ENCODE measurements around the gene CSTPP1. TPM values are rescaled to one million over a fixed set of nuclear protein-coding genes. Genes with fewer than 3 reads are reported as not detected.

CSTPP1 gene
- total RNA-seq, 4 donors from 2014 or later, result 19.1 to 27.0 (median 21.8) TPM

GRCh38 chr11:47186076-47186699 is 249.6 kb downstream of the CSTPP1 start, which contains the start of gene PACSIN3:
TSS of gene PACSIN3 (minus strand) at chr11:47186434. CDS start at chr11:47182727, 3,707 bp downstream.
- peak; percentile 71 for ATAC-seq
- Histone ChIP-seq H3K4me1 (peaks cover 0 to 71% (median 27%) of the 10 kb centered on the region in 3 donors), H3K36me3 (peaks cover 0 to 15% of the 10 kb centered on the region in 2 donors), H3K9me3 (no peaks in the 10 kb centered on the region), H3K4me3 (peak within 1 kb of the TSS; percentile 67 to 76), H3K27me3 (no peaks in the 10 kb centered on the region), H3K27ac (peak within 1 kb of the TSS; percentile 80 to 94 (median 89))
- no peak for TF ChIP-seq POLR2AphosphoS5 (IDR thresholded peaks at IDR 0.05)
- peak in 1 of 2 donors; percentile 54 for TF ChIP-seq POLR2A (IDR thresholded peaks at IDR 0.05)
- peak in 3 of 4 experiments; percentile 8 to 40 (median 22) for TF ChIP-seq CTCF (IDR thresholded peaks at IDR 0.05)
- no CpG with 5 or more reads among the region's 80 CpGs for WGBS, 2 donors (ENCODE audit: low coverage in 1 of 2)

- WGBS, 2 donors (ENCODE audit: low coverage in 1 of 2), result 2% methylated on average over 13 to 14 of the region's 63 CpGs
- H3K27me3 ChIP-seq, result no peaks in the 10 kb centered on the region
- peak overlapping the region; percentile 67 to 76 for H3K4me3 ChIP-seq
- TF ChIP-seq POLR2A (IDR thresholded peaks at IDR 0.05) (peak in 1 of 2 donors; percentile 23), CTCF (IDR thresholded peaks at IDR 0.05) (peak in 2 of 4 experiments; percentile 9 to 35), EP300 (IDR thresholded peaks at IDR 0.05) (no peak), POLR2AphosphoS5 (IDR thresholded peaks at IDR 0.05) (no peak)
- H3K36me3 ChIP-seq, result peaks cover 0 to 11% of the 10 kb centered on the region in 2 donors
- H3K27ac ChIP-seq, result peak overlapping the region; percentile 80 to 94 (median 89)
- no peaks in the 10 kb centered on the region for H3K9me3 ChIP-seq
- ATAC-seq, result peak; percentile 62
- H3K4me1 ChIP-seq, result peaks cover 0 to 71% (median 27%) of the 10 kb centered on the region in 3 donors
Observed at GRCh38 chr11:47186700-47187695, 250.4 kb downstream of the CSTPP1 start.

GRCh38 chr11:47187723-47188122 is 251.2 kb downstream of the CSTPP1 start:
- H3K27me3 ChIP-seq, result no peaks in the 10 kb centered on the region
- H3K9me3 ChIP-seq, result no peaks in the 10 kb centered on the region
- H3K27ac ChIP-seq, result peak overlapping the region; percentile 80 to 94 (median 89)
- peaks cover 0 to 65% (median 27%) of the 10 kb centered on the region in 3 donors for H3K4me1 ChIP-seq
- ATAC-seq, result no peak
- peak overlapping the region in 1 of 2 donors; percentile 67 for H3K4me3 ChIP-seq
- 7 to 20% methylated on average over 4 to 5 of the region's 5 CpGs for WGBS, 2 donors (ENCODE audit: low coverage in 1 of 2)
- no peak for TF ChIP-seq POLR2AphosphoS5 (IDR thresholded peaks at IDR 0.05)
- TF ChIP-seq CTCF (IDR thresholded peaks at IDR 0.05), result no peak
- TF ChIP-seq POLR2A (IDR thresholded peaks at IDR 0.05), result no peak
- no peak for TF ChIP-seq EP300 (IDR thresholded peaks at IDR 0.05)
- peaks cover 0 to 4% of the 10 kb centered on the region in 2 donors for H3K36me3 ChIP-seq

GRCh38 chr11:47188259-47188658 is 251.7 kb downstream of the CSTPP1 start:
- no peak for ATAC-seq

More at GRCh38 chr11:47188259-47188658, 251.7 kb downstream of the CSTPP1 start:
- Histone ChIP-seq H3K9me3 (no peaks in the 10 kb centered on the region), H3K36me3 (no peaks in the 10 kb centered on the region), H3K27me3 (no peaks in the 10 kb centered on the region), H3K27ac (peak overlapping the region; percentile 80 to 94 (median 89)), H3K4me1 (peaks cover 0 to 60% (median 27%) of the 10 kb centered on the region in 3 donors), H3K4me3 (no peak overlapping the region)
- WGBS, 2 donors (ENCODE audit: low coverage in 1 of 2), result no CpG with 5 or more reads among the region's 1 CpG
- TF ChIP-seq POLR2A (IDR thresholded peaks at IDR 0.05), result no peak

All from gastroesophageal sphincter (tissue), 4 donors.